RWPE1 (cell line): Measurements from ENCODE around the gene UBXN6.

Source experiments
- CTCF ChIA-PET: fragments of 350-600 bp; sonication (Branson Sonifier 250); formaldehyde crosslinking; extraction: SDS; loops from one replicate; lab custom pipeline; 2021; lab: Yijun Ruan, JAX
- POLR2A ChIA-PET: fragments of 400-600 bp; formaldehyde crosslinking; extraction: SDS; loops from one replicate; lab custom pipeline; 2020; ENCODE audit warnings: antibody characterized with exemption; ENCODE audit not compliant: low non-redundant PET; lab: Yijun Ruan, JAX
- DNase-seq: peaks from one replicate; pipeline ENCODE4 v3.0.0; 2012; ENCODE audit warnings: low spot score
- H3K27ac ChIP-seq: fragments of 450-650 bp; 2 replicates; pipeline ENCODE4 v1.5.1; 2017
- CTCF ChIP-seq: fragments of 450-650 bp; conservative IDR thresholded peaks from 2 replicates; pipeline ENCODE4 v1.5.1; 2017; ENCODE audit warnings: low read depth, mild to moderate bottlenecking

UBXN6 gene

GRCh38 chr19:4499855-4500254 is 42.3 kb upstream of the UBXN6 start:
- no peak for DNase-seq
- ChIA-PET POLR2A (no interaction called here), CTCF (interaction anchor here (1.9 kb wide), 1 partner anchor 24 kb away, joined by 4 read pairs; no protein-coding TSS in a partner anchor)
- H3K27ac ChIP-seq = no peak overlapping the region
- TF ChIP-seq CTCF = no peak

GRCh38 chr19:4499318-4499717 is 41.7 kb upstream of the UBXN6 start:
- DNase-seq = no peak
- no peak overlapping the region for H3K27ac ChIP-seq
- ChIA-PET CTCF (interaction anchor here (1.4 to 1.9 kb wide), 2 partner anchors 24 to 26 kb away, joined by 3 to 4 read pairs; no protein-coding TSS in a partner anchor), POLR2A (no interaction called here)
- no peak for TF ChIP-seq CTCF

- CTCF ChIA-PET = interaction anchor here (0.7 to 1.9 kb wide), 3 partner anchors 25 to 231 kb away, joined by 3 to 4 read pairs (median 3); no protein-coding TSS in a partner anchor
Measured at GRCh38 chr19:4498694-4499093, 41.1 kb upstream of the UBXN6 start.

GRCh38 chr19:4497770-4498389 is 40.3 kb upstream of the UBXN6 start:
- ChIA-PET CTCF (interaction anchor here (0.7 to 1.9 kb wide), 3 partner anchors 26 to 230 kb away, joined by 3 to 4 read pairs (median 3); no protein-coding TSS in a partner anchor), POLR2A (no interaction called here)
- no peak for DNase-seq
- peak overlapping the region; percentile 3; the same call in 1 of the 2 replicates for H3K27ac ChIP-seq
- TF ChIP-seq CTCF = no peak

More at GRCh38 chr19:4498694-4499093, 41.1 kb upstream of the UBXN6 start:
- POLR2A ChIA-PET = no interaction called here
- H3K27ac ChIP-seq = no peak overlapping the region
- DNase-seq = no peak
- no peak for TF ChIP-seq CTCF

DNA sequence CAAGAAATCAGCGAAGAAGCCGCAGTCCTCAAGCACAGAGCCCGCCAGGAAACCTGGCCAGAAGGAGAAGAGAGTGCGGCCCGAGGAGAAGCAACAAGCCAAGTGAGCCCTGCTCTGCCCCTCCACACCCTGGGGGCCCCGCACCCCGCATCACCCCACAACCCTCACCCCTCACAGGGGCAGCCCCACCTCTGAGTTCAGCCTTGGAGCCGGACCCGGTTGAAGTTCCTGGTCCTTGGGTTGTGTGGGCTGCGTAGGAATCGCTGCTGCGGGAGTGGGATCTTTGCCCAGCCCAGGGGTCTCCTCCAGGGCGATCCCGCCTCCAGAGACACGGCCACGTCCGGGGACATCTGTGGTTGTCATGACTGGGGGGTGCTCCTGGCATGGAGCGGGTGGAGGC is 38.7 kb upstream of the UBXN6 start:
- no peak for TF ChIP-seq CTCF
- DNase-seq = no peak
- POLR2A ChIA-PET = interaction anchor here (0.6 kb wide), 1 partner anchor 24 kb away, joined by 3 read pairs; the partner anchor contains the start of gene HDGFL2
- no peak overlapping the region; the same call in 1 of the 2 replicates for H3K27ac ChIP-seq
- CTCF ChIA-PET = interaction anchor here (0.6 kb wide), 1 partner anchor 493 kb away, joined by 3 read pairs; no protein-coding TSS in a partner anchor

DNA sequence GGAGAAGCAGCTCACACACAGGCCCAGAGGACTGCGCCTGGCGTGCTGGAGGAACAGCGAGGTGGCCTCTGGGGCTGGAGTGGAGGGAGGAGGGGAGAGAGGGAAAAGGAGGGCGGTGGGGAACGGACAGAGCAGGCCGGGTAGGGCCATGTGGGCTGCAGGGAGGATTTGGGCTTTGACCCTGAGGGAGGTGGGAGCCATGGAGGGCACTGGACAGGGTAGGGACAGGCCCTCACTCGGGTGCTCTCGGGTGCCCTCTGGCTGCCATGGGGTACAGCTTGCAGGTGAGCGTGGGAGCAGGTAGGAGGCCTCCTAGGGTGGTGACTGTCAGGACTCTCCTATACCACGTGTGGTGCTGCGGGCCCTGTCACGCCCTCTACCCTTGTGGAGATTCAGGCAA is 37.9 kb upstream of the UBXN6 start:
- peak overlapping the region; percentile 9 for H3K27ac ChIP-seq
- TF ChIP-seq CTCF = peak; percentile 56
- ChIA-PET CTCF (interaction anchor here (0.6 to 1.1 kb wide), 4 partner anchors 8 to 1103 kb away, joined by 3 to 6 read pairs (median 4); no protein-coding TSS in a partner anchor), POLR2A (no interaction called here)
- DNase-seq = peak; percentile 53
